ENCODE results near the gene EEPD1.
"Not testable (repeated sequence)": the region's sequence is repeated elsewhere in the genome, so short reads cannot be mapped to it uniquely, and the experiment has no call there.

Gene EEPD1

GRCh38 chr7:36214608-36215456 is 61.8 kb downstream of the EEPD1 start:
- DNase-seq (ENCODE audit: low read depth in 1 of 2, low spot score in 1 of 2): no peak

GRCh38 chr7:36215457-36215765 is 62.4 kb downstream of the EEPD1 start:
- DNase-seq (ENCODE audit: low read depth in 1 of 2, low spot score in 1 of 2): no peak

DNA sequence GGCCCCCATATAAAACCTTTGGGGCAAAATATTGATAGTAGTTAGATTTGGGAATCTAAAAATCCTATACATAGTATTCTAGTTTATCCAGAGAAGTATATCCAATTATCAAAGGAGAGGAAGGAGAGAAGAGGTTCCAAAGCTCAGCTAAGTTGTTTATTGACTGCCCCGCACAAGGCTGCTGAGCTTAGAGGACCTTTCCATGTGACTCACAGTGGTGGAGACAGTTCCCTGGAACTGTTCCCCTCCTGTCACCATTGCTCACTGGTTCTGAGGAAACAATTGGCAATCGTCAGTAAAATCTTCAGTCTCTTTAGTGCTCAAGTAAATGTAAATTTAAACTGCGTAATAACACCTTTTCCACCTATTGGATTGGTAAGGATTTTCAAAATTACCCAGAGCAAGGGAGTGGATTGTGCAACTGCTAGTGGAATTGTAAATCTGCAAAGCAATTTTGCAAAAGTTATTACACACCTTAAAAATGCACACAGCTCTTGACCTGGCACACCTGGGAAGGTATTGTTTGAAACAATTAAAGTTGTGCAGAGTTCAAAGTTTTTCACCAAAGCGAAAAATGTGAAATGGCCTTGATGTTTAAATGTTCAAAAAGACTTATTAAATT is 63.1 kb downstream of the EEPD1 start:
- DNase-seq (ENCODE audit: low read depth in 1 of 2, low spot score in 1 of 2): no peak

GRCh38 chr7:36217211-36217960 is 64.3 kb downstream of the EEPD1 start:
- DNase-seq (ENCODE audit: low read depth in 1 of 2, low spot score in 1 of 2): no peak

DNA sequence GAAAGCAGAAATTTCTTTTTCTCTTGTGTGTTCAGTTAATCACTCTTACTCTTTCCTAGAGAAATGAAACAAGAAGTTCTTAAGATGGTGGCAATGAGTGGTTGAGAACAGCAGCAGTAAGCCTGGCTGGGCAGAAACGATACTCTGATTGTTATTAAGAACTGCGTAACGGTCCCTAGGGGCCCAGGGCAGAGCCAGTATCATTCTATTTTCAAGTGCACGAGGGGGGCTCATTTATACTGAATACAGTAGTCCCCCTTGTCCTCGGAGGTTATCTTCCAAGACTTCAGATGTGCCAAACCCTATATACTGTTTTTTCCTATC is 64.9 kb downstream of the EEPD1 start:
- DNase-seq (ENCODE audit: low read depth in 1 of 2, low spot score in 1 of 2): no peak

GRCh38 chr7:36219429-36219828 is 66.4 kb downstream of the EEPD1 start:
- no peak for DNase-seq (ENCODE audit: low read depth in 1 of 2, low spot score in 1 of 2)

DNA sequence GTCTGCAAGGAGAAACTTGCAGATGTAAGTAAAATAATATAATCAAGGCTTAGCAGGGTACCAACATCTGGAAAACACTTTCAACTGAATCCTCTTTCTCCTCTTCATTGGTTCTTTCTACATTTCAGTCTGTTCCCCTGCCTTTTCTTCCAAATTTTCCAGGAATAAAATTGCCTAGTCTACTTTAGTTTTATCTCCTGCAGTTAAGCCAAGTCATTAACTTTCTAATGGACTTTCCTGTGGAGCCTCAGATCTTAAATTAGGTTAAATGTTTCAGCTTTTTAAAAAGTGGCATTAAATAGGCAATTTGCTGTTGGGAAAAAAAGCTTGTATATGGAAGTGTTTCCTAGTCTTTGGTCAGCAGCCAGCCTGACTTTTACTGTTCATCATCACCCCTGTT is 70.8 kb downstream of the EEPD1 start:
- DNase-seq (ENCODE audit: low read depth in 1 of 2, low spot score in 1 of 2): no peak

DNA sequence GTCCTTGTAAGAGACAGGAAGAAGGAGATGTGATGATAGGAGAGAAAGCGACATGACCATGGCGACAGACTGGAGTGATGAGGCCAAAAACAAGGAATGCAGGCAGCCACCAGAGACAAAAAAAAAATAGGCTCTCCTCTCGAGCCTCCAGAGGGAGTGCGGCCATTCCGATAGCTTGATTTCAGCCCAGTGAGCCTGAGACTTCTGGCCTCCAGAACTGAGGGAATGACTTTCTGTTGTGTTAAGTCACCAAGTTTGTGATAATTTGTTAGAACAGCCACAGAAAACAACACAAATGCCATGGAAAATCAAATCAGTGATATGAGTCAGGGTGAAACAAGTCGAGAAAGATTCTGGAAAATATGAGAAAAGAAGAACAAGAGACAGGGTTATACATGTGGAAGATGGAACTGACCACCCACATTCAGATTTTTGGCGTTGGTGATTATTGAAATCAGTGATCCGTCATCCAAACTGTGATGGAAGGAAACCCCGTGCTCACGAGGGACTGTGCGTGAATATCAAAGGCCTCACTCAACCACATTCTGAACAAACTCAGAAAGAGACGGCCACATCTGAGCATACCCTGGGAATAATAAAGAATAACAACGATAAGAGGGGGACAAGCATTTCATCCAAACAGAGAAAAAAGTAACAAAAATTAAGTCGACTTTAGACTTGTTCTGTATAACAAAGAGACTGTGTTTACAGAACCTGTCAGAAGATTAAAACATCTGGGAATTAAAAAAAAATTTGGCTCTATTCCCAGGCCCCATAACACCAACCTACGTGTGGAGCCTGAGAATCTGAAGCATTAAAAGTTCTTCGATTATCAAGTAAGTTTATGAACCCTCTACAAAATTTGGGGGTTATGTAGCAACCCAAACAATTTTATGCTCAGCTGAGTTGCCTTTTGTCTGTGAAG is 72.1 kb downstream of the EEPD1 start:
- DNase-seq (ENCODE audit: low read depth in 1 of 2, low spot score in 1 of 2): no peak

DNA sequence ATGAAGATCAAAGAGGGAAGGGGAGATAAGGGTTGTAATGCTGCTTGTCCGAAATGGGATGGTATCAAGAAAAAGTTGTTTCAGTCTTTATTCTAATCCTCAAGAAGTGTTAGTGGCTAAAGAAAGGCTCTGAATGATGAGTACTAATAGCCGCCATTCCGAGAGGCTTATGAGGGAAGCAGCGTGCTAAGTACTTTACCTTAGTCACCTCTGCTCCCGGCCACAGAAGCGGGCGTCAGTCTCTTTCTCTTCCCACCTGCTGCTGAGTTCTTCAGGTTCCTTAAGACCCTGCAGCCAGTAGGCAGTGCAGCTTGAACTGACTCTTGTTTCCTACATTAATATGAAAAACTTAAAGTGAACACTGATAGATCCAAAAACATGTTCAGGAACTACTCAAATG is 73.1 kb downstream of the EEPD1 start:
- no peak for DNase-seq (ENCODE audit: low read depth in 1 of 2, low spot score in 1 of 2)

- no peak for DNase-seq (ENCODE audit: low read depth in 1 of 2, low spot score in 1 of 2)
These were observed 74.2 kb downstream of the EEPD1 start for GRCh38 chr7:36227223-36227622.

- DNase-seq (ENCODE audit: low read depth in 1 of 2, low spot score in 1 of 2): no peak
These were observed 75.0 kb downstream of the EEPD1 start for GRCh38 chr7:36228039-36228438.

DNA sequence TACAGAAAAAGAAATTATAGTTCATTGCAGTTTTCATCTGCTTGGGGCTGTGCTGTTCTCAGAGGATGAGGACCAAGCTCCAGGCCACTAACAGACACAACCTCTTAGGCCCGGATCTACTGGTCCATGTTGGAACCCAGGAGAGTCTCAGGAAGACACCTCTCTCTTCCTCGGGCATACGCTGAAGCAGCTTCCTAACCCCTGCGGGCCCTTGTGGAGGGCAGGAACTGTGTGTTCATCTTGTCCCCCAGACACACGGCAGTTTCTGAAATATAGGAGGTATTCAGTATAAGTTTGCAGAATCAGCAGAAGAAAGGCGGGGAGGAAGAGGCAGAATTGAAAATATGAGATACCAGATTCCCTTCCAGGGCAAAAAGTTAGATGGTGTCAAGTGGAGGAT is 78.4 kb downstream of the EEPD1 start:
- DNase-seq (ENCODE audit: low read depth in 1 of 2, low spot score in 1 of 2): no peak

- no peak for DNase-seq (ENCODE audit: low read depth in 1 of 2, low spot score in 1 of 2)
These were observed 79.5 kb downstream of the EEPD1 start for GRCh38 chr7:36232555-36232954.

DNA sequence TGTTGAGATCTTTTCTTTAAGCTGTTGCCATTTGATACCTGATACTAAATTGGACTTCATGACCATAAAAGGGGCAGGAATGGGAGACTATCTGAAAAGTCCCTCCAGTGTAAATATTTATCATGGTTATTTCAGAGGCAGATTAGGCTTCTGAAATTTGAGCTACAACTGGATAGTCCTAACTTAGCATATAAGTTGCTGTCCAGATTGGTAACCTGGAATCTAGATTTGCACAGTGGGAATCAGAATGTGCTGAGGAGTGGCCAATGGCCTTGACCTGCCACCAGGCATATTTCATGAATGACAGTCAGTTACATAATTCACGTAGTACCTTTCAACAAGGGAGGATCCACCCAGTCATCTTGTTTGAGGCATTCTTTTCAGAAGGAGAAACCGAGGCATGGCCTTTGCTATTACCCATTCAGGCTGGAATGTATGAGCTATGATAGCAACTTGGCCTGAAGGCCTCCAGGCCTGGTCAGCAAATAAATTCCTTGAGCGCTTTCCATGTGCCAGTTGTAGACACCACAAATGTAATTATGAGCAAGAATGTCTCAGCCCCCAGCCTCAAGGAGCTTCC is 80.0 kb downstream of the EEPD1 start:
- no peak for DNase-seq (ENCODE audit: low read depth in 1 of 2, low spot score in 1 of 2)

- DNase-seq (ENCODE audit: low read depth in 1 of 2, low spot score in 1 of 2): no peak
These were observed 83.0 kb downstream of the EEPD1 start for GRCh38 chr7:36236073-36236472.

DNA sequence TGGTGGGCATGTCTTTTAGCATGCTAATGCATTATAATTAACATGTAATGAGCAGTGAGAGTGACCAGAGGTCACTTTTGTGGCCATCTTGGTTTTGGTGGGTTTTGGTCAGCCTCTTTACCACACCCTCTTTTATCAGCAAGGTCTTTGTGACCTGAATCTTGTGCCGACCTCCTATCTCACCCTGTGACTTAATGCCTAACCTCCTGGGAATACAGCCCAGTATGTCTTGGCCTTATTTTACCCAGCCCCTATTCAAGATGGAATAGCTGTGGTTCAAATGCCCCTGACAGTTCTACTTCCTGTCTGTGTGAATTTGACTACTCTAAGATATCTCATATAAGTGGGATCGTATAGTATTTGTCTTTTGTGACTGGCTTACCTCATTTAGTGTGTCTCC is 85.1 kb downstream of the EEPD1 start:
- no peak for DNase-seq (ENCODE audit: low read depth in 1 of 2, low spot score in 1 of 2)

DNA sequence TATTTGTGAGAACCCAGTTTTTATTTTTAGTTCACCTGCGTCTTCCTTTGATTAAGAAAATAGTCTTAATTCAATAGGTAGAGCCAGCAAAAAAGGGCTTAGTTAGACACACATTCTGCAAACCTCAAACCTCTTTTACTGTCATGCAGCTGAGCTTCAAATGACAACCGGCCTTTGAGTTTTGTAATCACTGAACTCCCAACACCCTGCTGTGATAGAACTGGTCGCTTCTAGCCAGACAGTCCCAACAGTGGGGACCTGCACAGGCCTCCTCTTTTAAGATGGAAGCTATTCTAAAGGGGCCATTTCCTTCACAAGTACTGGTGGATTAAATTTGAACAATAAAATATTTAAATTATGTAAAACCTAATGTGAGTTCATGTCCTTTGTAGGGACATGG is 90.3 kb downstream of the EEPD1 start:
- not testable (repeated sequence) for DNase-seq (ENCODE audit: low read depth in 1 of 2, low spot score in 1 of 2)

DNA sequence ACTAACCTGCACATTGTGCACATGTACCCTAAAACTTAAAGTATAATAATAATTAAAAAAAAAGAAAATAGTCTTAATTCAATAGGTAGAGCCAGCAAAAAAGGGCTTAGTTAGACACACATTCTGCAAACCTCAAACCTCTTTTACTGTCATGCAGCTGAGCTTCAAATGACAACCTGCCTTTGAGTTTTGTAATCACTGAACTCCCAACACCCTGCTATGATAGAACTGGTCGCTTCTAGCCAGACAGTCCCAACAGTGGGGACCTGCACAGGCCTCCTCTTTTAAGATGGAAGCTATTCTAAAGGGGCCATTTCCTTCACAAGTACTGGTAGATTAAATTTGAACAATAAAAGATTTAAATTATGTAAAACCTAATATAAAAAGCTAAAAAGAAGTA is 90.9 kb downstream of the EEPD1 start:
- not testable (repeated sequence) for DNase-seq (ENCODE audit: low read depth in 1 of 2, low spot score in 1 of 2)

- DNase-seq (ENCODE audit: low read depth in 1 of 2, low spot score in 1 of 2): no peak
These were observed 91.4 kb downstream of the EEPD1 start for GRCh38 chr7:36244429-36244828.

- DNase-seq (ENCODE audit: low read depth in 1 of 2, low spot score in 1 of 2): no peak
These were observed 92.7 kb downstream of the EEPD1 start for GRCh38 chr7:36245684-36246299.

- no peak for DNase-seq (ENCODE audit: low read depth in 1 of 2, low spot score in 1 of 2)
These were observed 96.0 kb downstream of the EEPD1 start for GRCh38 chr7:36249091-36249490.

Measured in activated CD4-positive, alpha-beta T cell treated with anti-CD3 and anti-CD28 coated beads, Interleukin-2, amount 50 U/mL, for 24 hours (primary cell).